ENCODE results near the gene ST8SIA1.

ST8SIA1 gene

GRCh38 chr12:22276867-22277266 lies 57.6 kb downstream of the ST8SIA1 start:
- Histone ChIP-seq H3K27me3 (replicated peaks; ENCODE audit: insufficient read depth, low read length) (no peaks in the 10 kb centered on the region), H2AFZ (ENCODE audit: low read length) (no peak overlapping the region), H3K9ac (ENCODE audit: low read length) (no peak overlapping the region), H3K36me3 (replicated peaks; ENCODE audit: insufficient read depth, low read length) (no peaks in the 10 kb centered on the region), H3K9me3 (replicated peaks; ENCODE audit: insufficient read depth, low read length) (no peaks in the 10 kb centered on the region), H3K4me3 (ENCODE audit: low read length) (no peak overlapping the region), H3K9me2 (replicated peaks; ENCODE audit: insufficient read depth, low read length) (no peaks in the 10 kb centered on the region), H3K4me2 (ENCODE audit: low read depth, low read length) (no peak overlapping the region), H4K20me1 (ENCODE audit: insufficient read depth, low read length) (no peaks in the 10 kb centered on the region), H3K27ac (ENCODE audit: low read length) (no peak overlapping the region), H3F3A (ENCODE audit: insufficient read depth, low read length) (no peaks in the 10 kb centered on the region), H3K79me2 (ENCODE audit: low read length) (no peaks in the 10 kb centered on the region), H3K4me1 (ENCODE audit: low read length) (no peaks in the 10 kb centered on the region)
- no peak for TF ChIP-seq EZH2phosphoT487 (IDR thresholded peaks at IDR 0.05; ENCODE audit: low read length)
- no peak for TF ChIP-seq EZH2 (optimal IDR thresholded peaks at IDR 0.05; ENCODE audit: low read depth, low read length)
- TF ChIP-seq, protein P1, sequence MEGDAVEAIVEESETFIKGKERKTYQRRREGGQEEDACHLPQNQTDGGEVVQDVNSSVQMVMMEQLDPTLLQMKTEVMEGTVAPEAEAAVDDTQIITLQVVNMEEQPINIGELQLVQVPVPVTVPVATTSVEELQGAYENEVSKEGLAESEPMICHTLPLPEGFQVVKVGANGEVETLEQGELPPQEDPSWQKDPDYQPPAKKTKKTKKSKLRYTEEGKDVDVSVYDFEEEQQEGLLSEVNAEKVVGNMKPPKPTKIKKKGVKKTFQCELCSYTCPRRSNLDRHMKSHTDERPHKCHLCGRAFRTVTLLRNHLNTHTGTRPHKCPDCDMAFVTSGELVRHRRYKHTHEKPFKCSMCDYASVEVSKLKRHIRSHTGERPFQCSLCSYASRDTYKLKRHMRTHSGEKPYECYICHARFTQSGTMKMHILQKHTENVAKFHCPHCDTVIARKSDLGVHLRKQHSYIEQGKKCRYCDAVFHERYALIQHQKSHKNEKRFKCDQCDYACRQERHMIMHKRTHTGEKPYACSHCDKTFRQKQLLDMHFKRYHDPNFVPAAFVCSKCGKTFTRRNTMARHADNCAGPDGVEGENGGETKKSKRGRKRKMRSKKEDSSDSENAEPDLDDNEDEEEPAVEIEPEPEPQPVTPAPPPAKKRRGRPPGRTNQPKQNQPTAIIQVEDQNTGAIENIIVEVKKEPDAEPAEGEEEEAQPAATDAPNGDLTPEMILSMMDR (IDR thresholded peaks at IDR 0.05; ENCODE audit: low read length) = no peak
- DNase-seq = no peak

DNA sequence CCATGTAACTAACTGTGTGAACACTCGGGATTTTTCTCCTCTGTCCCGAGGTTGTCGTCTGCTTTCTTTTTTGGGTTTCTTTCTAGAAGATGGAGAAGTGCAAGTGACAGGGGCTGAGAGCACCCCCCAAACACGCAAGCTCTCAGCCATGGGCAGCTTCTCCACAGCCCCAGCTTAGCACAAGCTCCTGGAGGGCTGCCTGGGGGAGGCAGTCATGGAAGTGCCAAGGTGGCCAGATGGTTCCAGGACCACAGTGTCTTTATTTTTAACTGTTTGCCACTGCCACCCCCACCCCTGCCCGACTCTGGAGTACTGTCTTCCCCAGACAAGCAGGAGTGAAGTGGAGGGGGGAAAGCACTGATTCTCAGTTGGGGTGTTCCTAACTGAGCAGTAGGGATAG lies 58.2 kb downstream of the ST8SIA1 start:
- TF ChIP-seq, protein P1 (IDR thresholded peaks at IDR 0.05; ENCODE audit: low read length) = no peak
- TF ChIP-seq EZH2 (optimal IDR thresholded peaks at IDR 0.05; ENCODE audit: low read depth, low read length) = no peak
- TF ChIP-seq EZH2phosphoT487 (IDR thresholded peaks at IDR 0.05; ENCODE audit: low read length) = no peak
- Histone ChIP-seq H2AFZ (ENCODE audit: low read length) (no peak overlapping the region), H3K9ac (ENCODE audit: low read length) (no peak overlapping the region), H3K36me3 (replicated peaks; ENCODE audit: insufficient read depth, low read length) (no peaks in the 10 kb centered on the region), H3K9me2 (replicated peaks; ENCODE audit: insufficient read depth, low read length) (no peaks in the 10 kb centered on the region), H4K20me1 (ENCODE audit: insufficient read depth, low read length) (no peaks in the 10 kb centered on the region), H3K4me1 (ENCODE audit: low read length) (no peaks in the 10 kb centered on the region), H3F3A (ENCODE audit: insufficient read depth, low read length) (no peaks in the 10 kb centered on the region), H3K9me3 (replicated peaks; ENCODE audit: insufficient read depth, low read length) (no peaks in the 10 kb centered on the region), H3K4me3 (ENCODE audit: low read length) (no peak overlapping the region), H3K4me2 (ENCODE audit: low read depth, low read length) (no peak overlapping the region), H3K27ac (ENCODE audit: low read length) (no peak overlapping the region), H3K79me2 (ENCODE audit: low read length) (no peaks in the 10 kb centered on the region), H3K27me3 (replicated peaks; ENCODE audit: insufficient read depth, low read length) (no peaks in the 10 kb centered on the region)
- no peak for DNase-seq

- no peak overlapping the region for H2AFZ ChIP-seq (ENCODE audit: low read length)
These were observed 58.7 kb downstream of the ST8SIA1 start for GRCh38 chr12:22275843-22276242.

More at GRCh38 chr12:22275843-22276242, 58.7 kb downstream of the ST8SIA1 start:
- H3K4me1 ChIP-seq (ENCODE audit: low read length) = no peaks in the 10 kb centered on the region
- TF ChIP-seq, protein P1 (IDR thresholded peaks at IDR 0.05; ENCODE audit: low read length) = no peak
- TF ChIP-seq EZH2 (optimal IDR thresholded peaks at IDR 0.05; ENCODE audit: low read depth, low read length) (no peak), EZH2phosphoT487 (IDR thresholded peaks at IDR 0.05; ENCODE audit: low read length) (no peak)
- no peaks in the 10 kb centered on the region for H3F3A ChIP-seq (ENCODE audit: insufficient read depth, low read length)
- no peaks in the 10 kb centered on the region for H4K20me1 ChIP-seq (ENCODE audit: insufficient read depth, low read length)
- H3K4me2 ChIP-seq (ENCODE audit: low read depth, low read length) = no peak overlapping the region
- H3K79me2 ChIP-seq (ENCODE audit: low read length) = no peaks in the 10 kb centered on the region
- H3K9me3 ChIP-seq (replicated peaks; ENCODE audit: insufficient read depth, low read length) = no peaks in the 10 kb centered on the region
- H3K4me3 ChIP-seq (ENCODE audit: low read length) = no peak overlapping the region
- DNase-seq = no peak
- H3K9ac ChIP-seq (ENCODE audit: low read length) = no peak overlapping the region
- no peaks in the 10 kb centered on the region for H3K27me3 ChIP-seq (replicated peaks; ENCODE audit: insufficient read depth, low read length)
- H3K27ac ChIP-seq (ENCODE audit: low read length) = no peak overlapping the region
- H3K36me3 ChIP-seq (replicated peaks; ENCODE audit: insufficient read depth, low read length) = no peaks in the 10 kb centered on the region
- H3K9me2 ChIP-seq (replicated peaks; ENCODE audit: insufficient read depth, low read length) = no peaks in the 10 kb centered on the region
